Measurements from ENCODE around the gene CRISPLD2.

CRISPLD2 gene, protein sequence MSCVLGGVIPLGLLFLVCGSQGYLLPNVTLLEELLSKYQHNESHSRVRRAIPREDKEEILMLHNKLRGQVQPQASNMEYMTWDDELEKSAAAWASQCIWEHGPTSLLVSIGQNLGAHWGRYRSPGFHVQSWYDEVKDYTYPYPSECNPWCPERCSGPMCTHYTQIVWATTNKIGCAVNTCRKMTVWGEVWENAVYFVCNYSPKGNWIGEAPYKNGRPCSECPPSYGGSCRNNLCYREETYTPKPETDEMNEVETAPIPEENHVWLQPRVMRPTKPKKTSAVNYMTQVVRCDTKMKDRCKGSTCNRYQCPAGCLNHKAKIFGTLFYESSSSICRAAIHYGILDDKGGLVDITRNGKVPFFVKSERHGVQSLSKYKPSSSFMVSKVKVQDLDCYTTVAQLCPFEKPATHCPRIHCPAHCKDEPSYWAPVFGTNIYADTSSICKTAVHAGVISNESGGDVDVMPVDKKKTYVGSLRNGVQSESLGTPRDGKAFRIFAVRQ

DNA sequence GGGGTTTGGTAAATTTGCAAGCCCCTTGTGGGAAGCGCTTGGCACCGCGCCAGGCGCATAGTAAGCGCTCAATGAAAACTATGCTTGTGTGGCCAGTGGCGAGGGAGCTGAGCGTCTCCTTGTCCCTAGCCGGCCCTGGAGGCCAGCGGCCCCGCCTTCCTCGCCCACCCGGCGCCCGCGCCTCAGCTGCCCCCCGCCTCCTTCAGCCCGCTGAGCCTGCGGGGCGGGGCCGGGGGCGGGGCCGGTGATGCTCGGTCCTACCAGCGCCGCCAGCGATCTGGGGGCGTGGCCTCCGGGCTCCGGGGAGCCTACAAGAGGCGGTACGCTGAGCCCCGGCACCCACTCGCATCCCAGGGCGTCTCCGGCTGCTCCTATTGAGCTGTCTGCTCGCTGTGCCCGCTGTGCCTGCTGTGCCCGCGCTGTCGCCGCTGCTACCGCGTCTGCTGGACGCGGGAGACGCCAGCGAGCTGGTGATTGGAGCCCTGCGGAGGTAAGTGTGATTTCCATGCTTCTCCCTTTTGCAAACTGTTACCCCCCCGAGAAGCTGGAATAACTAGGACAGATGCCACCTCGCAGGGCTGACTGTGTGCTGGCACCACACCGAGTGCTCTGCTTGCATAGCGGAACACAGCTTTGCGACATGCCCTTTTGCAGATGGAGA is at the start of gene CRISPLD2:
CRISPLD2 (plus strand) TSS at position 342 of the 661 bp plus-strand sequence. CDS start 18,511 bp downstream, outside the sequence.
- peak; percentile 78 for DNase-seq

GRCh38 chr16:84773312-84773711 is 46.5 kb upstream of the CRISPLD2 start:
- DNase-seq = no peak

DNA sequence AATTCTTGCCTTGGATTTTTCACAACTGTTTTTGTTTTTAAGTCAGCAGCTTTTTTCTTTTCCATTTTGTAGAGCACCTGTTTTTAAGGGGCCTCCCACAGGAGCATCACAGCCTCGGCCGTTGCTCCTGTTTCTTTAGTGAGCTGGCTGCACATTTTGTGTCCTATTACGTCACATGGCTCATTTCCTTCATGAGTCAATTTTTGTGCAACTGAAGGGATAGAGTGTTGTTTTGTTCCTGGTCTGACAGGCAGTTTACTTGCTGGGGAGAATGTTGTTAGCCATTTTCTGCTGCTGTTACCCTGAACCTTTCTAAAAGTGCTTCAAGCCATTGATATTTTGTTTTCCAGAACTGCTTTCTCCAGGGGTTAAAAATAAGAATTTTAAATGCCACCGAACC is 45.0 kb upstream of the CRISPLD2 start:
- DNase-seq = no peak

DNA sequence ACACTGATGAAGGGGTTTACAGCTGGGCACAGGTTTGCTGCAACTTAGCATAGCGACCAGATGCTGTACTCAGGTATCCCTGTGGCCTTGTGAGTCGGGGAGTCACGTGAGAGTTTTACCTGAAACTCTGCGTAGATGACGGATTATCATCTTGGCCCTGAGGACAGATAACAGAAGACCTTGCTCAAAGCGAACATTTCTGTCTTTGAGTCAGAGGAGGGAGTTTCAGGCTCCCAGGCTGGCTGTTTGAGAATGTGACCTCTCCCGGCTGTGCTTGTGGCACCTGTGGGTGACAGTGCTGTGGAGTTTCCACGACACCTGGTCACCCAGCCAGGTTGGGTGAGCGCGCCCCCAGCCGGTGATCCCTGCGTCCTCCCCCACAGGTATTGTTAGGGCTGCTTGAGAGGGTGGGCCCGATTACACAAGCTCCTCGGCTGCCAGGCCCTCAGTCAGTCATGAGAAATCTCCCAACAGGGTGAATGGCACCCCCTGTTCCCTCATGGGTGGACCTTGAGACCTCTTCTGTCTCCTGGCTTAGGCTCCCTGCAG is 44.4 kb upstream of the CRISPLD2 start:
- no peak for DNase-seq

- no peak for DNase-seq
These were observed 42.4 kb upstream of the CRISPLD2 start for GRCh38 chr16:84777435-84777834.

DNA sequence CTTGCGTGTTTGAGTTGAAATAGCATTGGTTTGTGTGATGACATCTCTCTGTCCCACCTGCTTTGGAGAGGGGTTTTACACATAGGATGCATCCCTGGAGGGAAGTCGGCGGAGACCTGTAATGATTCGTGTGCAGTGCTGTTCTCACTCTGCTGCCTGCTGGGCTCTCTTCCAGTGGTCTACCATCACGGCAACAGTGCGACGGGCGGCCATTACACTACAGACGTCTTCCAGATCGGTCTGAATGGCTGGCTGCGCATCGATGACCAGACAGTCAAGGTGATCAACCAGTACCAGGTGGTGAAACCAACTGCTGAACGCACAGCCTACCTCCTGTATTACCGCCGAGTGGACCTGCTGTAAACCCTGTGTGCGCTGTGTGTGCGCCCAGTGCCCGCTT is 41.1 kb upstream of the CRISPLD2 start:
- no peak for DNase-seq

DNA sequence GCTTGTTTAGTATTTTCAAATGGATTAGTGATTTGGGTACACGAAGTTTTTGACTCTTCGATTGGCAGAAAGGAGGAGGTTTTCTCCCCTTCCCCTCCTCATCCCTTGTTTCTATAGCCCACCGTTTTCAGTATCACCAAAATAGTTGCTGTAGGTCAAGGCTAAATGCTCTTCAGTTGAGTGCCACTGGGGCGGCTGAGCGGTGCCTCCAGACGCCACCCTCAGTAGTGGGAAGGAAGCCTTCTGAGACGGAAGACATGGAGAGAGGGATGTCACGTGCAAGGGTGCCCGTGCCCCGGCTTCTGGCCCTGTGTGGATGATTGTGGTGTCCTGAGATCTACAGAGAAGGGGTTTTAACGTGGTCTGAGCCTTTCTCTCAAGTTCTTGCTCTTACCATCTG is 39.7 kb upstream of the CRISPLD2 start:
- no peak for DNase-seq

DNA sequence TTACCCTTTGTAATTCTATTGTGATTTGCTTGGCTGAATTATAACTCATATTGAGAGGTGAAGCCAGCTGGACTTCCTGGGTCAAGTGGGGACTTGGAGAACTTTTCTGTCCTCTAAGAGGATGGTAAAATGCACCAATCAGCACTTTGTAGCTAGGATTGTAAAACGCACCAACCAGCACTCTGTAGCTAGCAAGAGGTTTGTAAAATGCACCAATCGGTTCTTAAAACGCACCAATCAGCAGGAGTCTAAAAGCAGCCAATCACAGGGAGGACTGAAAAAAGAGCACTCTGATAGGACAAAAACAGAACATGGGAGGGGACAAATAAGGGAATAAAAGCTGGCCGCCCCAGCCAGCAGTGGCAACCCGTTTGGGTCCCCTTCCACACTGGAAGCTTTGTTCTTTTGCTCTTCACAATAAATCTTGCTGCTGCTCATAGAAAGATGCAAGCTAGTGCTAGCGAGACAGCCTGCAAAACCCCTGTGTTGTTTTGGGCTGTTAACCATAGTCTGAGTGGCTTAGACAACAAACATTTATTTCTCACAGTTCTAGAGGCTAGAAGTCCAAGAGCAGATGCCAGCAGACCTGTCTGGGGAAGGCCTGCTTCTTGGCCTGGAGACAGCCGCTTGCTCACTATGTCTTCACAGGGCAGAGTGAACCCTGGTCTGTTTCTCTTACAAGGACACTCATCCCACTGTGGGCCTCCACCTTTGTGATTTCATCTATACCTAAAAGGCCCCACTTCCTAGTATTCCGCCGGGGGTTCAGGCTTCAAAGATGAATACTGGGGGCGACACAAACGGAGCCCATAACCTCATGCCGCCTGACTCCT is 39.0 kb upstream of the CRISPLD2 start:
- DNase-seq = no peak

GRCh38 chr16:84782846-84783245 is 36.9 kb upstream of the CRISPLD2 start:
- DNase-seq = no peak

GRCh38 chr16:84785843-84786581 is 33.8 kb upstream of the CRISPLD2 start:
- peak; percentile 19 for DNase-seq

DNA sequence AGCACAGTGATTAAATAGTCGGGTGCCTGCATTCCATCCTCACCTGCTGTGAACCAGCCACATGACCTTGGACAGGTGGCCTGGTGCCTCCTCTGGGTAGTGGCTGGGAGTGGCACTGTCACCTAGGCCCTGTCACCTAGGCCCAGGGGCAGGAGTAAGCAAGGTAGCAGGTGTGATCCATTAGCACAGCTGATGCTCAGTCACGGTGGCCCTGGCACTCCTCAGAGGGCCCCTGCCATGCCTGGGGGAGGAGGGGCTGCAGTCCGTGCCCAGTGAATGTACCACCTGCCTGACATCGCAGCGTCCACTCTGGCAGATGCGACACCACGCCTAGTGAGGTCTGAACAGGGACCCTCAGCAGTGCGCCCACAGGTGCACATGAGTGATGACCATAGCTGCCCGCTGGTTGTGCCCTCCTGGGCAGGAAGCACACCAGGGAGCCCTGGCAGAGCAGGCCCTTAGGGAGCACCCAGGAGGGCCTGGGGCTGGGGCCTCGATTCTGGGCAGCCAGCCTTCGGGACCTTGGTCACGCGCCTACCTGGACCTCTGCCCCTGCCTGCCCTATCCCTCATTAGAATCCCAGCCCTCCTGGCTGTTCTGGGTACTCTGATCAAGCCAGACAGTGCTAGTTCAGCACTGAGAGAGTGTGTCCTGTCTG is 33.1 kb upstream of the CRISPLD2 start:
- no peak for DNase-seq

GRCh38 chr16:84787263-84787622 is 32.5 kb upstream of the CRISPLD2 start:
- DNase-seq = no peak

- DNase-seq = no peak
These were observed 30.8 kb upstream of the CRISPLD2 start for GRCh38 chr16:84788920-84789391.

DNA sequence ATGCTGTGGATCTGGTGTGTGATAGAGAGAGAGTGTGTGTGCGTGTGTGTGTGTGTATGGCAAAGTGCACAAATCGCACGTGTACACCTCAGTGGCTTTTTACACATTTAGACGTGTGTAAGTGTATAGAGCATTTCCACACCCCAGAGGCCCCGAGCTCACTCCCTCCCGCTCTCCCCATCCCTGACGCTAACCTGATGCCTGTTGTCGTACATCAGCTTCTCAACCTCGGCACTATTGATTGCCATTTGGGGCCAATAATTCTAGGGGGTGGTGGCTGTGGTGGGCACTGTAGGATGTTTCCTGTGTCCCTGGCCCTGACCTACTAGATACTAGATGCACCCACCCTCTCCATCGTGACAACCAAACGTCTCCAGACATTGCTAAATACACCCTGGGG is 30.4 kb upstream of the CRISPLD2 start:
- DNase-seq = no peak

DNA sequence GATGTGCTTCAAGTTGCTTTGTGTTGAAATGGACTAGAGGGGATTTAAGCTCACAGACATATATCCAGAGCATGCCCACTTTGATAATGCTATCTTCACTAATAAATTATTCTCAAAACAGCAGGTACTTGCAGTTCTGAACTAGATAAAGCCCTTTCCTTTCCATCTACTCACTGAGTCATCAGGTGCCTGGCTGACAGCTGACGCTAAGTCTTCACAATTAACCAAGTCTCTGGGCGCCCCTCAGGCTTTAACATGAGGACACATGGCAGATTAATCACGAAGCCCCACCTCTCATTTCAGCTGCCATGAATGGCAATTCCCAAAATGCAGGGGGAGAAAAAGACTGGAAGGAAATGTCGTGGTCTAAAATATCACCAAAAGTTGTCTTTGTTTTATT is 29.5 kb upstream of the CRISPLD2 start:
- no peak for DNase-seq

DNA sequence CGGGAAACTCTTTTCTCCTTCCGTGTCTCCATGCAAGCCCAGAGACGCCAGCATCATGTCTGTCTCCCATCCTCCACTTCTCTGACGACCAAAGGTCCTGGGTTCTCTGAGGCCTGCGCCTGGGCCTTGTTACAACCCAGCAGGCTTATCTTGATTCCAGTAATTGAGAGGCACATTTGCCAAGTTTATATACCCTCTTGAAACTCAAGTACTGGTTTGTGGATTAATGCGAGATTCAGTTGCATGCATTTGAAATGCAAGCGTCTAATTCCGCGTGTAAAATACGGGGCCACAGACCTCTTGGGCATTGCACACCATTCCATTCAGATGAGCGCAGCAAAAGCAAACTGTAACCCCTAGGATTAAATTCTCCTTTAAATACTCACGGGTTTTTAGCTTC is 28.7 kb upstream of the CRISPLD2 start:
- no peak for DNase-seq

DNA sequence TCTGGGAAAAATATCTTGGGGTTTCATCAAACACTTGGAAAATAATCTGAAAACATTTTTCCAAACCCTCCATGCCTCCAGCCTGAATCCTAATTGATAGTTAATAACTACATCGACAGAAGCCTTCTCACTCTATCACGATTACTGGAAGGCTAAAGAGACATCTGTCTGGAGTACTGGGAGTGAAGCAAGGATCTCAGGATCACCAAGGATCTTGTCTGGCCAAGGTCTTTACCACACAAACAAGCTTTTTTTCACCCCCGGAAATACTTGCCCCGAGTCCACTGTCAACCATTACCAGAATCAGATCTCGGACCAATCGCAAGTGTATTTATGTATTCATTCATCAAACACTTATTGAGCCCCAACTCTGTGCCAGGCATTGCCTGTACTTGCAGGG is 28.3 kb upstream of the CRISPLD2 start:
- DNase-seq = no peak

DNA sequence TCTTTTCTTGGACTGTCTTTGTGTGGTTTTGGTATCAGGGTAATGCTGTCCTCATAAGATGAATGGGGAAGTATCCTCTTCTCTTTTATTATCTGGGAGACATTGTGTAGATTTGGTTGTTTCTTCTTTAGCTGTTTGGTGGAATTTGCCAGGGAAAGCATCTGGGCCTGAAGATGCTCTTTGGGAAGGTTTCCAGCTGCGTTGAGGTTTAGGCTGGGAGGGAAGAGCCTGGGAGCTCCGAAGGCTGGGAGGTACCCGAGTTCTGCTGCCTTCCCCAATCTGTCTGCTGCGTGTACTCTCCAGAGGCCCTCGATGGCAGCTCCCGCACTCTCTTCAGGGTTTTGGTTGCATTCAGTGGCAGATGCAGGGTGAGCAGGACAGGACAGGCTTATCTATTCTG is 25.6 kb upstream of the CRISPLD2 start:
- no peak for DNase-seq

DNA sequence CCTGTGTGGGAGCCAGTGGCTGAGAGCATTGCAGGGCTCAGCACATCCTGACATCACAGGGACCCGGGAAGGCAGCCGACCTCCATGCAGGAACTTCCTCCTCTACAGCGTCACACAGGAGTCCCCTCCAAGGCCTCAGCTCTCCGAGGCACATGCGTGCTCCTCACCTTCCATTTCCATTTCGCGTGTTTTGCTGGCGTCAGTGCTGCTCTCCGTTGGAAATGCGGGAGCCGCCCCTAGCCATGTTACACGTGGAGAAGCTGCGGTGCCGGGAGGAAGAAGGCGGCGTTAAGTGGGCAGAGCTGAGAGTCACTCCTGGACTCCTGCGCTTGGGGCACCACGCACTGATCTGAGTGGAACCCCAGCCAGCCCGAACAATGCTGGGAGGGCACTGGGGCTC is 25.2 kb upstream of the CRISPLD2 start:
- no peak for DNase-seq

- no peak for DNase-seq
These were observed 24.3 kb upstream of the CRISPLD2 start for GRCh38 chr16:84795329-84796053.
